Fibroblast of pulmonary artery (primary cell): ENCODE results near the gene TM9SF4.
A peak's percentile ranks its signal among the peaks of the same experiment; 100 is the strongest.

Experiments used
- DNase-seq: peaks from one replicate; pipeline ENCODE4 v3.0.0-alpha.2; 2010; ENCODE audit warnings: low read depth
- H3K4me3 ChIP-seq: replicated peaks from 2 replicates; pipeline ENCODE4 v1.5.1; 2011; ENCODE audit warnings: low read depth, mild to moderate bottlenecking, control low read depth, low read length, moderate library complexity
- TF ChIP-seq, protein P1 (sequence below): IDR thresholded peaks from 2 replicates; pipeline ENCODE4 v1.5.1; 2011; ENCODE audit warnings: mild to moderate bottlenecking, control low read depth, low read length, inconsistent platforms; ENCODE audit errors: missing control alignments

TM9SF4 gene, protein sequence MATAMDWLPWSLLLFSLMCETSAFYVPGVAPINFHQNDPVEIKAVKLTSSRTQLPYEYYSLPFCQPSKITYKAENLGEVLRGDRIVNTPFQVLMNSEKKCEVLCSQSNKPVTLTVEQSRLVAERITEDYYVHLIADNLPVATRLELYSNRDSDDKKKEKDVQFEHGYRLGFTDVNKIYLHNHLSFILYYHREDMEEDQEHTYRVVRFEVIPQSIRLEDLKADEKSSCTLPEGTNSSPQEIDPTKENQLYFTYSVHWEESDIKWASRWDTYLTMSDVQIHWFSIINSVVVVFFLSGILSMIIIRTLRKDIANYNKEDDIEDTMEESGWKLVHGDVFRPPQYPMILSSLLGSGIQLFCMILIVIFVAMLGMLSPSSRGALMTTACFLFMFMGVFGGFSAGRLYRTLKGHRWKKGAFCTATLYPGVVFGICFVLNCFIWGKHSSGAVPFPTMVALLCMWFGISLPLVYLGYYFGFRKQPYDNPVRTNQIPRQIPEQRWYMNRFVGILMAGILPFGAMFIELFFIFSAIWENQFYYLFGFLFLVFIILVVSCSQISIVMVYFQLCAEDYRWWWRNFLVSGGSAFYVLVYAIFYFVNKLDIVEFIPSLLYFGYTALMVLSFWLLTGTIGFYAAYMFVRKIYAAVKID

DNA sequence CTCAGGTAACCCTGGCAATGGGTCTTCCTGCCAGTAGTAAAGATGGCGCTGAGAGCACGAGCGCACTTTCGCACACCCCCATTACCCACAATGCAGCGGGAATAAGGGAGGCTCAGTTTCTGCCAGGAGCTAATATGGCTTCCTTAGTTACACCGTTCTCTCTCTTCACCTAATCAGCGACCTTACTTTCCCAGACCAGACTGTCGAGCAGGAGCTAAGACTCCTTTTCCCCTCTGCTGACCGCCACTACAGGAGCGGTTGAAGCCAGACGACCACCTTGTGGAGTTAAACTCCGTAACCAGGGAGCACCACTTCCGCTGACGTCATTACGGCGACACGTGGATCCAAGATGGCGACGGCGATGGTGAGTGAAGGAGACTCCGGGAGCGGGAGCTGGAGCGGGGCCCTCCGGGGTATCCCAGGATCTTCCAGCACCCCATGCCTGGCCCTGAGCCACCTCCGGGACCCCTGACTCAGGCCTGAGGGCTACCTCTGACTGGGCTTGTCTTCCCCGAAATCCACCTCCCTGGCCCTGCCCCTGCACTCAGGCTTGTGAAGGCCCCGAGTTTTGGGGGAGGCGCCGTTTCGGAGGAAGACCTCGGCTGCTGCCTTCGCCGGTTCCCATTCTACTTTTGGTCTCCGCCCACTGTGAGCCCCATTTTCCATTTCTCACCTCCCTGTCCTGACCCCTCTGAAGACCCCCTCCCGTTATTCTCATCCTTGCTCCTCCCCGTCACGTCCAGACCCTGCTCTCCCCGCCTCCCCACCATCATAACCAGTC is at the start of gene TM9SF4:
TSS of gene TM9SF4 (plus strand) at position 323 of the 781 bp plus-strand sequence. CDS start at position 350, 27 bp downstream.
- H3K4me3 ChIP-seq: peak within 1 kb of the TSS; percentile 81
- TF ChIP-seq, protein P1, sequence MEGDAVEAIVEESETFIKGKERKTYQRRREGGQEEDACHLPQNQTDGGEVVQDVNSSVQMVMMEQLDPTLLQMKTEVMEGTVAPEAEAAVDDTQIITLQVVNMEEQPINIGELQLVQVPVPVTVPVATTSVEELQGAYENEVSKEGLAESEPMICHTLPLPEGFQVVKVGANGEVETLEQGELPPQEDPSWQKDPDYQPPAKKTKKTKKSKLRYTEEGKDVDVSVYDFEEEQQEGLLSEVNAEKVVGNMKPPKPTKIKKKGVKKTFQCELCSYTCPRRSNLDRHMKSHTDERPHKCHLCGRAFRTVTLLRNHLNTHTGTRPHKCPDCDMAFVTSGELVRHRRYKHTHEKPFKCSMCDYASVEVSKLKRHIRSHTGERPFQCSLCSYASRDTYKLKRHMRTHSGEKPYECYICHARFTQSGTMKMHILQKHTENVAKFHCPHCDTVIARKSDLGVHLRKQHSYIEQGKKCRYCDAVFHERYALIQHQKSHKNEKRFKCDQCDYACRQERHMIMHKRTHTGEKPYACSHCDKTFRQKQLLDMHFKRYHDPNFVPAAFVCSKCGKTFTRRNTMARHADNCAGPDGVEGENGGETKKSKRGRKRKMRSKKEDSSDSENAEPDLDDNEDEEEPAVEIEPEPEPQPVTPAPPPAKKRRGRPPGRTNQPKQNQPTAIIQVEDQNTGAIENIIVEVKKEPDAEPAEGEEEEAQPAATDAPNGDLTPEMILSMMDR: no peak
- DNase-seq: peak; percentile 97

DNA sequence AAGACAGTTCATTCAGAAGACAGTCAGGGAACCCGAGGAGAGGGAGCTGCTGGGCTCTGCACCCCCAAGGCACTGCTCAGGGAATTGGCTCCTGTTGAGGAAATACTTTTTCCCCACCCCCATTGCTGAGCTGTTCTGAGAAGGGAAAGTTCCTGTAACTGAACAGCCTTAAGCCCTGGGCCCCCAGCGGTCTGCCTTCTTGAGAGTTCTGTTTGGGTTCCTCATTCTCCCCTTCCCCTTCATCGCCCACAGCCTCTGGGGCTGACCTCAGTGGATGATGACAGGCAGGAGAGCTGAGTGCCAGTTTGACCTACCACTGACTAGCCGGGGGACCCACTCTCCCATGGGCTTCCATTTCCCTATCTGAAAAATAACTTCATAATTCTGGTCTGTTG is 46.7 kb upstream of the TM9SF4 start:
- no peak overlapping the region for H3K4me3 ChIP-seq
- TF ChIP-seq, protein P1: no peak
- no peak for DNase-seq

DNA sequence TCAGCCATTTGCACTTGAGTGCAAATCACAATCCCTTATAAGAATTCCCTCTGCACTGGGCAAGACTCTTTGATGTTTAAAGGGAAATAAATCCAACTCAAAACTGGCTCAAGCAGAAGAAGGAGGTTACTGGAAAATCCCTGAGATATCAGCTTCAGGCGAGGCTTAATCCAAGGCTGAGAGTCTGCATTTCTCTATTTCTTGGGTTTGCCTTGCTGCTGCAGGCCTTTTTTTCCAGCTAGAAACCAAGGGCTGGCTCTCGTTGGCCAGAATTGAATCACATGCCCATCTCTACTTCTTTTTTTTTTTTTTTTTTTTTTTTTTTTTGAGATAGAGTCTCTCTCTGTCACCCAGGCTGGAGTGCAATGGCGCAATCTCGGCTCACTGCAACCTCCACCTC is 45.8 kb upstream of the TM9SF4 start:
- TF ChIP-seq, protein P1: no peak
- DNase-seq: no peak

DNA sequence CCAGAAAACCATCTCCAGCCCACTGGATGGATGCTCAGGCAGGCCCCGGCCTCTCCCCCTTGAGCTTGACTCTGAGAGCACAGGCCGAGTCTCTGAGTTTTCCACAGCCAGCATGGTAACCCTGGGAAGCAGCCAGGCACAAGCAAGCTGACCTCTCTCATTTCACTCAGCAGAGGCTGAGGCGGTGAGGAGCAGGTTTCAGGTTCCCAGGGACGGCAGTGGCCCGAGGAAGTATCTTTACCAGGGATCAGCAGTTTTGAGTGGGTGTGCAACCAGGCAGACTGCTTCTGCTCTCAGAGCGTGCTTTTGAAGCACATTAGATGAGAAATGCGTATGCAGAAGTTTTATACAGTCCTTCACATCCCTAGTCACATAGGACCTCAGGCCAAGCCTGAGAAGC is 44.8 kb upstream of the TM9SF4 start:
- TF ChIP-seq, protein P1: no peak
- DNase-seq: no peak
- H3K4me3 ChIP-seq: no peak overlapping the region

More for the DNA sequence above, 45.8 kb upstream of the TM9SF4 start:
- H3K4me3 ChIP-seq: no peak overlapping the region

DNA sequence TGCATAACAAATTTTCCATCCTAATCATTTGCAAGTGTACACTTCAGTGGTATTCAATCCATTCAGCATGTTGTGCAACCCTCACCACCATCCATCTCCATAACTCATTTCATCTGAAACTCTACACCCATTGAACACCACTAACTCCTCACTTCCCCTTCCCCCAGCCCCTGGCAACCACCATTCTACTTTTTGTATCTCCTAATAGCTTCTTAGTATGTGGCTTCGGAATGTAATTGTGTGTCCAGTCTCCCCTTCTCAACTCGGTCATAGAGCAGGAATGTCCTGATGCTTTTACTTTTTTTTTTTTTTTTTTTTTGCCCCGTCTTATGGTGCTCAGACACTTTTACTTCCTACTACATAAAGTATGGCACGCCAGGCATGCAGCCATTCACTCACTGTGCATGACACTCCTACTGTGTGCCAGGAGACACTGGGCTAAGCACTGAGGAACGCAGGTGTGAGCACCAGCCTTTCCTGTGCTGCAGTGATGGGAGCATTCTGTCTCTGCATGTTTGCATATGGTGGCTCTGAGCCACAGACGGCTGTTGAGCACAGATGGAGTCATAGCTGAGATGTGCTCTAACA is 42.2 kb upstream of the TM9SF4 start:
- H3K4me3 ChIP-seq: no peak overlapping the region
- DNase-seq: peak; percentile 43
- TF ChIP-seq, protein P1: no peak

DNA sequence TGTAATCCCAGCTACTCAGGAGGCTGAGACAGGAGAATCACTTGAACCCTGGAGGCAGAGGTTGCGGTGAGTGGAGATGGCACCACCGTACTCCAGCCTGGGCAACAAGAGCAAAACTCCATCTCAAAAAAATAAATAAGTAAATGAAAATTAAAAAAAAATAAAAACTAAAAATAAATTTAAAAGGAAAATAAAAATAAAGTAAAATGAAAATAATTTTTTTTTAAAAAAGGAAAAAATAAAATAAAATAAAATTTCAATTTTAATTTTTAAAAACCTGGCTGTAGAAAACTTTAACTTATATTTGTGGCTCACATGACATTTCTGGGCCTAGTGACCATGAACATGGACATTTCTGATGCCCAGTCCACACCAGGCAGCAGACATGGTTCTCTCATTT is 41.3 kb upstream of the TM9SF4 start:
- TF ChIP-seq, protein P1: no peak
- no peak overlapping the region for H3K4me3 ChIP-seq
- no peak for DNase-seq
